Measurements from ENCODE around the gene PLOD2.

PLOD2 gene

DNA sequence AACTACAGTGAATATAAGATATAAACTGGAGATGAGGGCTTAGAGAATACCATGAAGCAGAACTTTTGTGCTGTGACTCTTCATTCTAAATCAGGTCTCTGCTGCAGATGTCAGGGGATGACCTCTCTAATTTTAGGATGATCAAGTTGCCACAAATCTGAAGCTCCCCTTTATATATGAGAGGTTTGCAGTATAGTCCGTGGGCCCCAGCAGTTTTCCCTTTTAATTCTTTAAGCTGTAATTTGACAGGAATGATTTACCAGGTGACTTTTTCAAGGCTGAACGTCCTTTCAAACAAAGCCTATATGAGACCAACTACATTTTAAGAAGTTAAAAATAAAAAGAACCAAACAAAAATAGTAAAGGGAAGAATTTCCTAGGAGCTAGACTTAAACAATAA, 4.9 kb upstream of the PLOD2 start:
- DNase-seq = no peak

DNA sequence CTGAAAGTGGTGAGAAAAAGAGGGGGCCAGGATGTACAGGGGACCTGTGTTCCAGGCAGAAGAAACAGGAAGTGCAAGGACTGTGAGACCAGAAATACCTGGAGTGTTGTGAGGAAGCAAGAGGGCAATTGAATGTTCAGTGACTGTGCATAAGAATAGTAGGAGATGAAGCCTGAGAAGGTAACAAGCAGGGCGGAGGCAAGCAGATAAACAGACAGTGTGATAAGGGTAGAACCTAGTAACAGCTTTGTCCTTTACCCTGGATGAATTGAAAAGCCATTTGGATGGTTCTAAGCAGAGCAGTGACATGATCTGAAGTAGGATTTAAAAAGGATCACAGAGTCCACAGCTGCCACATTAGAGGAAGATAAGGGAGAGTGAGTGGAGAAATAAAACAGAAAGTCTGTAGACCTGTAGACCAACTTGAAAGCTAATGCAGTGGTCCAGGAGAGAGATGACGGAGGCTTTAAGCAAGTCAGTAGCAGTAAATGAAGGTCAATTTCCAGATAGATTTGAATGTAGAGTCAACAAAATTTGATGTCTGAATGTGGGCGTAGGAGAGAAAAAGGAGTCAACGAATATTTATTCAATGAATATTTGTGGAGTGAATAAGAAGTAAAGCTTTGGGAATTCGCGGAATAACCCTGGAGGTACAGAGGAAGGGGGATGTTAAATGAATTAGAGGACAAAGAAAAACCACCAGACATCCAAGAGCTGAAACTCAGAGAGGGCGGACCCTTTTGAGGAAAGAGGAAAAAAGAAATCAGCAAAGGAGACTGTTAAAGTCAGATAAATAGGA, 4.2 kb upstream of the PLOD2 start:
- no peak for DNase-seq

DNA sequence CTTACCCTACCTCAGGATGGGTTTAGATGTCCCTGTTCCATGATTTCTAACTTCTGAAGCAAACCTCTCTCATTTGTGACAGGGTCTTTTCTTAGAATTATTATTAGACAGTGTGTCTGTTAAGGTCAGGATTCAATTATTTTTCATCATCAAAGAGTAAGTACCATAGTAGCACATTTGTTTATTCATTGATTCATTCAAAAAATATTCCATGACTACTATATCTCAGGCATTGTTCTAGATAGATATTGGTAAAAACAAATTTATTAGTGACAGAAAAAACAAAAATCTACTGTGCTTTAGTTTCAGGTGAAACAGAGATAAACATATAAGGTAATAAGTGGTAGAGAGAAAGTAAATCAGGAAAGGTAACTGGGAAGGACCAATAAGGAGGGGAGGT, 3.5 kb upstream of the PLOD2 start:
- no peak for DNase-seq

DNA sequence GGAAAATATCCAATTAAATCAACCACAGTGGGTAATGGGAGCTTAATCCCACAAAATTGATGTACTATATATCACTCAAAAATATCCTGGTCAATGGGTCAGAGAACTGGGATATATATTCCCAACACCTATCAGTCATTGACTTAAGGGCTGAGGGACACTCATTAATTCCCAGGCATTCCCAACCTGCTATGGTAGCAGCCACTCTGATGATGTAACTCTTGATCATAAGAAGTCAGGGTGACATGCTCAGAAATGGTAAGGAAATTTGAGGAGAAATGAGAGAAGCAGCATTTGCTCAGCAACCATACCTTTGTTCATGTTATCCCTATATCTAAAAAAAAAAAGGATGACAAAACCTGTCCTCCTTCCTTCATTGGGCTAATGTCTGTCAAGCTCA, 3.1 kb upstream of the PLOD2 start:
- DNase-seq = no peak

- DNase-seq = no peak
Measured at GRCh38 chr3:146163584-146163983, 2.6 kb upstream of the PLOD2 start.

DNA sequence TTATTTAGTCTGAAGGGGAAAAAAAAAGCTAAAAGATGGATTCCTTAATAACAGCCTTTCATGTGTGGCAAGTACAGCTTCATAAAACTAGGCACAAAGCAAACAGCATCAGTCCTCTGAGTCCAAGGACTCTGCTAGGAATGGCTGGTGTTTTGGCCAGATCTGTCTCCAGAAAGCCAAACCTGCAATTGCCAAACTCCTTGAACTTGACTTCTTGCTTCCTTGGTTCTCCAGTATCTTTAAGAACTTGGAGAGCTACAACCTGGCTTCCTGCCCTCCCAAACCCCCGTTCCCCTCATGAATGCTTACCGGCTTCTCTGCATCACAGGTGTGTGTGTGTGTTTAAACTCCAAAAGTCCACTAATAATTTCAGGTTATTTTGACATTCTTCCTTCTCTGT, 1.6 kb upstream of the PLOD2 start:
- no peak for DNase-seq

- no peak for DNase-seq
Measured at GRCh38 chr3:146161663-146162002, 649 bp upstream of the PLOD2 start.

- no peak for DNase-seq
Measured at GRCh38 chr3:146160321-146160963, 542 bp downstream of the PLOD2 start.

GRCh38 chr3:146159616-146160320, 1.2 kb downstream of the PLOD2 start:
- no peak for DNase-seq

DNA sequence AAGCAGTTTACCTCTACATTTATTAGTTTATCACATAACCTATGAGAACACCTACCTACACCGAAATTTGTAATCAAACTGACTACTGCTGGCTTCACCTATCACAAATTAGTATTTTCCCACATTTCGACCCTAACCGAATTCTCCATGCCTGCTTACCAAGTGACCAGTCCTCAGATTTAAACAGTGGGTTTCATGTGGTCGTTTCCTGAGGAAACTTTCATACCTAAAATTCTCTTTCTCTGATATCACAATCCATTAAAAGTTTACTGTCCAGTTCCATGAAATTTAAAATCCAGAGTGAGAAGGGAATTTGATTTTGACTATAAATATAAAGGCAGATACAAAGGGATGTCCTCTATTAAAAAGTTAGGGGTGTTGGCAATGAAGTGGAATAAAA, 1.9 kb downstream of the PLOD2 start:
- no peak for DNase-seq

- DNase-seq = no peak
Measured at GRCh38 chr3:146157325-146158060, 3.5 kb downstream of the PLOD2 start.

DNA sequence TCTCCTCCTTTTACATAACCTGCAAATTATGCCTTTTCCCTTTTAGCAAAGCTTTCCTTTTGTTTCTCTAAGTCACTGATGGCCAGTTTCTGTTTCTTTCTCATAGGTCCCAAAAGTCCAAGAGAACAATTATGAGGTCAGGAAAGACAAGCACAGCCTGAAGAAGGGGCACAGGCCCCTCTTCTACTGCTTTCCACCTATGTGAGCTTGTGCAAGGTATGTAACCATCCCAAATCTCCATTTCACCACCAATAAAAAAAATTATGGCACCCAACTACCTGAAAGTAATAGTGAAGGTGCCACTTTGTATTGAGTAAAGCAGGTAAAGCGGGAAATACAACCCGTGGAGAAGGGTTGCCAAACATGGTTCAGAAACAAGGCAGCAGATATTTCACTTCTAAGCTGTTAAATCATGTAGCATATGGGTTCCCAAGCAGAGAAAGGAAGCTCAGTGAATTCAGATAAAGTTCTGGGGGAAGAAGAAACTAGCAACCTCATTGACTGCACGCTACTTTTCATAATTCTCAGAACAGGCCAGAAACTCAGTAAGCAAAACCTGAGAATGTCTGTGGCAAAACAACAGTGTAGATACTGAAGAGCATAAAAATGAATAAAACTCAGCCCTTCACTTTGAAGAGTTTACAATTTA, 4.2 kb downstream of the PLOD2 start:
- no peak for DNase-seq

GRCh38 chr3:146156095-146156494, 4.9 kb downstream of the PLOD2 start:
- no peak for DNase-seq

GRCh38 chr3:146154995-146155394, 6.0 kb downstream of the PLOD2 start:
- no peak for DNase-seq

GRCh38 chr3:146154316-146154715, 6.7 kb downstream of the PLOD2 start:
- DNase-seq = no peak

DNA sequence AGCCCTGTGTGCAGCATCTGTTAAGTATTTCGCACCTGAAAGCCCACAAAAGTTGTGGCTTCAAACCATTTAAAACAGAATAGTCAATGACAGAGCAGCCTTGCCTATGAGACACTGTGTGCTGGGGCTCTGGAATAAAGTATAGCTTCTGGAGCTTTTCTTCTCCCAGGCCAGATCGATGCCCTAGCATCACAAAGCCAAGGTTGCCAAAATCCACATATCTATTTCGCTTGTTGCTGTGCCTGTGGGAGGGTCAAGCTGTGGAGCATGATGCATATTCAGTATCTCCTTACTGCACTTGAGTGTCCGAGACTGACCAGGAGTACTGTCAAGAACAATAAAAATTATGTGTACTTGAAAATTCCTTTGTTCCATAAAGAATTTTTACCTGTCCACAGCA, 7.6 kb downstream of the PLOD2 start:
- no peak for DNase-seq

DNA sequence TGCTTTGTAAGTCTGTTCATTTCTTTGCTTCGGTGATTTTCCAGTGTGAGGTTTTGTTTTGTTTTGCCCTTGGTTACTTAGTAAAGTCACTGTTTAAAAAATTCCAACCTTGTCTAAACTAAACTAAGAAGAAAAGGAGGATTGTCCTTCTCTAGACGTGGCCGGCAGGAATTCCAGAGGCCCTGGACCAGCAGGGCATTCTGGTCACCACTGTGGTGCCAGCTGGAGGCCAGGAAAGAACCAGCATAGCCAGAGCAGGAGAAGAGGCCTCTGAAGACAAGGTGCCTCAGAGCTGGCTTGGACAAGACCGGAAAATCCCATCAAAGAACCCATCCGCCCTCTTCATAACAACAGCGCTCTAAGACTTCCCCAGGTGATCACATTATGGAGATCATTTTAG, 8.2 kb downstream of the PLOD2 start:
- no peak for DNase-seq

DNA sequence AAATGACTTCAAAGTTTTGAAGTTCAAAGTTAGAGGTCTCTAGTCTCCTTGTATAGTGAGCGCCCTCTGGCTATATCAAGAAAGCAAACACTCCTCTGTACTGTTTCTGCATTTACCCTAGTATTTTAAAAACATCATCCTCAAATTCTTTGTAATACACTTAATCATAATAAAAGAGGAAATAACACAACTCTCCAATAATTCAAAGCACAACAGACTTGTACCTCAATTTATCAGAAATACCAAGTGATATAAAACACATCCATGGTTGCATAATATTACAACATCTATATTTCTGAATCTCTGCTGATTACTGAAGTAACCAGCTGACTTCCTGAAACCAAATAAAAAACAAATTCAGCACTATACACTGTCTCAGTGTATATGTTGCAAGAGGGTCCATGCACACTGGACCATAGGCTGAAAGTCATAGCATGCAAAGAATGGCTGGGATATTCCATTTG, 12.5 kb downstream of the PLOD2 start:
- no peak for DNase-seq

DNA sequence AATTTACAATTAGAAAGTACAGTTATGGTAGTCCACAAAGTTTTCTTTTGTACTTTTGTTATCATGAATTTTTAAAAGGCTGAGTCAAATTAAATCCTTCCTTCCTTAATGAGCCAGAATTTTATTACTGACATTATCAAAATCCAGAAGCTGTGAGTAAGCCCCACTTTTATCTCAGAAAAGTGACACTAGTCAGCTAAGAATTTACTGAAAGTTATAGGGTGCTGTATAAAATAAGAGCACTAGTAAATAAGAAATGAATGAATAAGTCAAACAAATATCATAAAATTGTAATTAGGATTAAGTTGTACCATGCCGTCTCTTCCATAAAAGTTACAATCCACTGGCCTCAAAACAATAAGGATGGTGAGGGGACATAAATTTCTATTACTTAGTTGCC, 15.3 kb downstream of the PLOD2 start:
- no peak for DNase-seq

DNA sequence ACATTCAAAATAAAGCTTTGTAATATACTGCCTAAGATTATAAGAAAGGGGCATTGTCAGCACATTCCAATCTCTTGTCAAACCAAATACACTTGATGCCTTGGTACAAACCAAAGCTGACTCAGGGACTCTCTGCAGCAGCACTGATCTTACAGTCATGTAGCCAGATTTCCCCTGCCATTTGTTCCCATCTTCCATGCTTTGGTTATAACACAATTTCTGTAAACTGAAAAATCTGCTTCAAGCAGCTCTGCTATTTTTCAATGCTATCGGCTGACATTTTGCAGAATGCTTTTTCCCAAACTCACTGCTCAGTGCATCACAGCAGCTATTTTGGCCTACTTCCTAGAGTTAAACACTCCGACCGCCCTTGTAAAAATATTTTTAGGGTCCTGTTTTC, 18.2 kb downstream of the PLOD2 start:
- no peak for DNase-seq

DNA sequence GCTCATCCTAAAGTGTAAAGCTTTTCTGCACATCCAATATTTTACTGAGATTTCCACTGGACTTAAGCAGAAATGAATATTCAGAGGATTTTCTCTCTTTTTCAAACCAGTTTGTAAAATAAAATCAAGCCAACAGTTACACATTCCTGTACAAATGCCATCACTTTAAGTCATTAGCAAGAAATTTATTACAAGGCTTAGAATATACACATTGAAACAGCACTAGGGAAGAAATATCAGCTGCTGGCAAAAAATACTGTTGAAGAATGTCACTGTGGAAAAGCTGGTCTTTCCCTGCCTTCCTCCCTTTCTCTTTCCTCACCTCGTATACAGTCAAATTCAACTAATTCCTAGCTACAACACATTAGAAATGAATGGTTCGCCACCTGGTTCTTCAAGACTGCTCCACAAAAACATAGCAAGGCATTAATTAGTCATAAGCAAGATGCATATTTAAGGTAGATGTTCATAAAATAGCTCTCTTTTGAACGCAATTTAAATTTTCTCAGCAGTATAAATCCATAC, 21.3 kb downstream of the PLOD2 start:
- no peak for DNase-seq

DNA sequence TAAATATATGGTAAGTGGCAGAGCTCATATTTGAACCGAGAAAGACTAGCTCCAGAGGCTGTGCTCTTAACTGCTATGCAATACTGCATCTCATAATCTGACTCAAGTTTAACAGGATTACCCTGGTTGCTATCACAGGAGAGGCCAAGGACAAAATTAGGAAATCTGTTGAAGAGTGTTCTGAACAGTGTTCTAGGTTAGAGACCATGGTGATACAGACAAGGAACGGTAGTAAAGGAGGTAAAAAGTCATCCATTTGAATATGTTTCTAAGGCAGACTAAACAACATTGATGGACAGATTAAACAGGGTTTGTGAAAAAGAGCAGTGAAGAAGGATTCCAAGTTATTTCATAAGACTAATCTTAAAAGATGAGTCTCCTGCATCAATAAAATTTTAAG, 22.1 kb downstream of the PLOD2 start:
- no peak for DNase-seq

DNA sequence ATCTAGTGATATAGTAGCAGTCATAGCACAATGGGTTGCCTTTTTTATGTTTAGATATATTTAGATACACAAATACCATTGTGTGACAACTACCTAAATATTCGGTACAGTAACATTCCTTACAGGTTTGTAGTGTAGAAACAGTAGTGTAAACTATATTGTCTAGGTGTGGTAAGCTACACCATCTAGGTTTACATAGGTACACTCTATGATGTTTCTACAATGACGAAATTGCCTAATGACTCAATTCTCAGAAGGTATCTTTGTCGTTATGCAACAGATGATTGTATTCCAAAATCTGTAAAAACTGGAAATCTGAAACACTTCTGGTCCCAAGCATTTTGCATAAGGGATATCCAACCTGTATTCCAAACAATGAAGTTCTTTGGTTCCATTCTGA, 24.3 kb downstream of the PLOD2 start:
- DNase-seq = no peak

Data from NCI-H1092 (cell line).